PFSK-1 (cell line): ENCODE data around the gene GNA14.

Experiments used
- POLR2AphosphoS5 ChIP-seq: IDR thresholded peaks from 2 replicates; pipeline ENCODE4 v1.6.1; 2012; ENCODE audit warnings: low read depth, mild to moderate bottlenecking, control low read depth, low read length, moderate library complexity
- TAF1 ChIP-seq: IDR thresholded peaks from 2 replicates; pipeline ENCODE4 v1.6.1; 2012; ENCODE audit warnings: low read length, control low read depth, borderline replicate concordance; ENCODE audit not compliant: insufficient read depth
- TF ChIP-seq, protein P1 (sequence below), 2 experiments: IDR thresholded peaks; 2 replicates each; pipeline versions ENCODE4 v1.6.1 to v1.8.0; 2011 to 2012; ENCODE audit warnings: low read depth in 2 of 2, low read length in 2 of 2, control low read depth in 1 of 2, inconsistent platforms in 1 of 2, mild to moderate bottlenecking in 1 of 2, moderate library complexity in 1 of 2; ENCODE audit not compliant: insufficient read depth in 1 of 2

DNA sequence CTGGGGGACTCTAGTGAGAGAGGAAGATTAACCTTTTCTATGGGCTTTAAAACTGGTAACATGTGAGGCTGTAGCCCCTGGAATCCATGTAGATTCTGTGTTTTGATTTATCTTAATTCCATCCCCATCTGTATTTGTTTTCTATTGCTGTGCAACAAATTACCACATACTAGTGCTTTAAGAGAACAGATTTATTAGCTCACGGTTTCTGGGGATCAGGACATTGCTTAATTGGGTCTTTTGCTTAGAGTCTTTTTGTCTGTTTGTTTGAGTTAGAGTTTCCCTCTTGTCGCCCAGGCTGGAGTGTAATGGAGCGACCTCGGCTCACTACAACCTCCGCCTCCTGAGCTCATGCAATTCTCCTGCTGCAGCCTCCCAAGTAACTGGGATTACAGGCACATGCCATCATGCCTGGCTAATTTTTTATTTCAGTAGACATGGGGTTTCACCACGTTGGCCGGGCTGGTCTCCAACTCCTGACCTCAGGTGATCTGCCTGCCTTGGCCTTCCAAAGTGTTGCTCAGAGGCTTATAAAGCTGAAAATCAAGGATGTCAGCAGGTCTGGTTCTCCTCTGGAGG, 29.9 kb upstream of the GNA14 start:
- TF ChIP-seq, protein P1, sequence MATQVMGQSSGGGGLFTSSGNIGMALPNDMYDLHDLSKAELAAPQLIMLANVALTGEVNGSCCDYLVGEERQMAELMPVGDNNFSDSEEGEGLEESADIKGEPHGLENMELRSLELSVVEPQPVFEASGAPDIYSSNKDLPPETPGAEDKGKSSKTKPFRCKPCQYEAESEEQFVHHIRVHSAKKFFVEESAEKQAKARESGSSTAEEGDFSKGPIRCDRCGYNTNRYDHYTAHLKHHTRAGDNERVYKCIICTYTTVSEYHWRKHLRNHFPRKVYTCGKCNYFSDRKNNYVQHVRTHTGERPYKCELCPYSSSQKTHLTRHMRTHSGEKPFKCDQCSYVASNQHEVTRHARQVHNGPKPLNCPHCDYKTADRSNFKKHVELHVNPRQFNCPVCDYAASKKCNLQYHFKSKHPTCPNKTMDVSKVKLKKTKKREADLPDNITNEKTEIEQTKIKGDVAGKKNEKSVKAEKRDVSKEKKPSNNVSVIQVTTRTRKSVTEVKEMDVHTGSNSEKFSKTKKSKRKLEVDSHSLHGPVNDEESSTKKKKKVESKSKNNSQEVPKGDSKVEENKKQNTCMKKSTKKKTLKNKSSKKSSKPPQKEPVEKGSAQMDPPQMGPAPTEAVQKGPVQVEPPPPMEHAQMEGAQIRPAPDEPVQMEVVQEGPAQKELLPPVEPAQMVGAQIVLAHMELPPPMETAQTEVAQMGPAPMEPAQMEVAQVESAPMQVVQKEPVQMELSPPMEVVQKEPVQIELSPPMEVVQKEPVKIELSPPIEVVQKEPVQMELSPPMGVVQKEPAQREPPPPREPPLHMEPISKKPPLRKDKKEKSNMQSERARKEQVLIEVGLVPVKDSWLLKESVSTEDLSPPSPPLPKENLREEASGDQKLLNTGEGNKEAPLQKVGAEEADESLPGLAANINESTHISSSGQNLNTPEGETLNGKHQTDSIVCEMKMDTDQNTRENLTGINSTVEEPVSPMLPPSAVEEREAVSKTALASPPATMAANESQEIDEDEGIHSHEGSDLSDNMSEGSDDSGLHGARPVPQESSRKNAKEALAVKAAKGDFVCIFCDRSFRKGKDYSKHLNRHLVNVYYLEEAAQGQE (IDR thresholded peaks at IDR 0.05; ENCODE audit: insufficient read depth in 1 of 2, low read depth in 2 of 2, low read length in 2 of 2) = no peak
- TF ChIP-seq TAF1 = no peak
- TF ChIP-seq POLR2AphosphoS5 = no peak
